ENCODE measurements around the gene IP6K1.

The IP6K1 gene

GRCh38 chr3:49717211-49717958 lies 69.0 kb downstream of the IP6K1 start:
- Histone ChIP-seq H3K27me3 (ENCODE audit: insufficient read depth, low read length) (no peaks in the 10 kb centered on the region), H3K4me3 (ENCODE audit: low read depth, low read length, poor library complexity, severe bottlenecking) (no peak overlapping the region), H3K9ac (ENCODE audit: low read length) (no peak overlapping the region), H3K4me2 (ENCODE audit: low read length) (no peak overlapping the region), H3K4me1 (ENCODE audit: insufficient read depth, low read length, severe bottlenecking) (peaks cover 3% of the 10 kb centered on the region), H3K9me2 (ENCODE audit: low read depth, low read length) (no peaks in the 10 kb centered on the region), H3K27ac (ENCODE audit: low read depth, low read length, poor library complexity, severe bottlenecking) (no peak overlapping the region), H4K20me1 (ENCODE audit: insufficient read depth, low read length) (no peaks in the 10 kb centered on the region), H3K36me3 (ENCODE audit: insufficient read depth, low read length) (peaks cover 42% of the 10 kb centered on the region), H3K79me2 (ENCODE audit: insufficient read depth, low read length) (no peaks in the 10 kb centered on the region), H2AFZ (ENCODE audit: low read length) (no peak overlapping the region), H3F3A (ENCODE audit: insufficient read depth, low read length) (no peaks in the 10 kb centered on the region), H3K9me3 (ENCODE audit: low read length) (no peaks in the 10 kb centered on the region)
- TF ChIP-seq CTCF (IDR thresholded peaks at IDR 0.05; ENCODE audit: low read length) (no peak), EZH2 (IDR thresholded peaks at IDR 0.05; ENCODE audit: borderline replicate concordance, low read length) (no peak)

GRCh38 chr3:49716691-49717210 lies 69.6 kb downstream of the IP6K1 start:
- Histone ChIP-seq H3K4me2 (ENCODE audit: low read length) (no peak overlapping the region), H3K9me2 (ENCODE audit: low read depth, low read length) (no peaks in the 10 kb centered on the region), H3K27me3 (ENCODE audit: insufficient read depth, low read length) (no peaks in the 10 kb centered on the region), H3K4me1 (ENCODE audit: insufficient read depth, low read length, severe bottlenecking) (peaks cover 3% of the 10 kb centered on the region), H3K36me3 (ENCODE audit: insufficient read depth, low read length) (peaks cover 36% of the 10 kb centered on the region), H3K9ac (ENCODE audit: low read length) (no peak overlapping the region), H3K79me2 (ENCODE audit: insufficient read depth, low read length) (no peaks in the 10 kb centered on the region), H4K20me1 (ENCODE audit: insufficient read depth, low read length) (no peaks in the 10 kb centered on the region), H3K4me3 (ENCODE audit: low read depth, low read length, poor library complexity, severe bottlenecking) (no peak overlapping the region), H2AFZ (ENCODE audit: low read length) (no peak overlapping the region), H3K27ac (ENCODE audit: low read depth, low read length, poor library complexity, severe bottlenecking) (no peak overlapping the region), H3F3A (ENCODE audit: insufficient read depth, low read length) (no peaks in the 10 kb centered on the region), H3K9me3 (ENCODE audit: low read length) (no peaks in the 10 kb centered on the region)
- no peak for TF ChIP-seq CTCF (IDR thresholded peaks at IDR 0.05; ENCODE audit: low read length)
- TF ChIP-seq EZH2 (IDR thresholded peaks at IDR 0.05; ENCODE audit: borderline replicate concordance, low read length) = no peak

- Histone ChIP-seq H3K9me2 (ENCODE audit: low read depth, low read length) (no peaks in the 10 kb centered on the region), H3K4me2 (ENCODE audit: low read length) (no peak overlapping the region), H4K20me1 (ENCODE audit: insufficient read depth, low read length) (no peaks in the 10 kb centered on the region), H3K9ac (ENCODE audit: low read length) (no peak overlapping the region), H3K27me3 (ENCODE audit: insufficient read depth, low read length) (no peaks in the 10 kb centered on the region), H3K27ac (ENCODE audit: low read depth, low read length, poor library complexity, severe bottlenecking) (no peak overlapping the region), H3K4me1 (ENCODE audit: insufficient read depth, low read length, severe bottlenecking) (peaks cover 3% of the 10 kb centered on the region), H3K79me2 (ENCODE audit: insufficient read depth, low read length) (no peaks in the 10 kb centered on the region), H2AFZ (ENCODE audit: low read length) (no peak overlapping the region), H3F3A (ENCODE audit: insufficient read depth, low read length) (no peaks in the 10 kb centered on the region), H3K4me3 (ENCODE audit: low read depth, low read length, poor library complexity, severe bottlenecking) (no peak overlapping the region), H3K36me3 (ENCODE audit: insufficient read depth, low read length) (peaks cover 30% of the 10 kb centered on the region), H3K9me3 (ENCODE audit: low read length) (no peaks in the 10 kb centered on the region)
- TF ChIP-seq EZH2 (IDR thresholded peaks at IDR 0.05; ENCODE audit: borderline replicate concordance, low read length) (no peak), CTCF (IDR thresholded peaks at IDR 0.05; ENCODE audit: low read length) (no peak)
These were observed 70.2 kb downstream of the IP6K1 start for GRCh38 chr3:49716169-49716568.

Data from OCI-LY1 (cell line).